CD4-positive, alpha-beta T cell treated with Interleukin-21 for 1 hour (primary cell): ENCODE measurements around the gene NHERF2.

Experiments
- DNase-seq: peaks from one replicate; pipeline ENCODE4 v3.0.0-alpha.2; 2020

The NHERF2 gene

DNA sequence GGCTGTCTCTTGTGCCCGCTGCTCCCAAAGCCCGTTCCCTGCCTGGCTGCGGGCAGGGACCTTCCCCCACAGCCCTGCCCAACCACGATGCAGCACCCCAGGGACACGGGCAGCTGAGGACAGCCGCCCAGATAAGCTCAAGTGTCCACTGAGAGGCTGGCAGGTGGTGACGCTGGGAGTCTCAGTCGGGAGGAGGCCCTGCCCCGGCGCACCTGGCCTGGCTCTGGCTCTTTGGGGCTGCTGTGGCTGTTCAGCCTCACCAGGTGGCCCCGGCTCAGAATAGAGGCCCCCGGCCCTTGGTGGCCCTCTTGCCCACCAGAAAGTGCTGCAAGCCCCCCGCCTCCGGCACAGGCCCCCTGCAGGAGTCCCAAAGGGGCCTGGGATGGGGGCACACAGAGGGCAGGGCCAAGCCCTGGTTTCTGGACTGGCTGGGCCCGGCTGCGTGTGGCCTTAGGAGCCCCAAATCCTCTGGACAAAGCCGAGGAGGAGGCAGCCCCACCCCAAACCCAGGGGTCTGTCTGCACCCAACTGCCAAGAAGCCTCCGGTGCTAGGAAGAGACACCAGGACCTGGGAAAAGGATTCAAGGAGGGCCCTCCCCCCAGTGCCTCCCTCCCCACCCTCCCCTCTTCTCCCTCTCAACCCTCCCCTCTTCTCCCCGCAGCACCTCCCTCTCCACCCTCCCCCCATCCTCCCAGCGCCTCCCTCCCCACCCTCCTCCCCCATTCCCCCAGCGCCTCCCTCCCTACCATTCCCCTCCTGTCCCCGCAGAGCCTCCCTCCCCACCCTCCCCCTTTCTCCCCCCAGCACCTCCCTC, 15.7 kb downstream of the NHERF2 start:
- no peak for DNase-seq

DNA sequence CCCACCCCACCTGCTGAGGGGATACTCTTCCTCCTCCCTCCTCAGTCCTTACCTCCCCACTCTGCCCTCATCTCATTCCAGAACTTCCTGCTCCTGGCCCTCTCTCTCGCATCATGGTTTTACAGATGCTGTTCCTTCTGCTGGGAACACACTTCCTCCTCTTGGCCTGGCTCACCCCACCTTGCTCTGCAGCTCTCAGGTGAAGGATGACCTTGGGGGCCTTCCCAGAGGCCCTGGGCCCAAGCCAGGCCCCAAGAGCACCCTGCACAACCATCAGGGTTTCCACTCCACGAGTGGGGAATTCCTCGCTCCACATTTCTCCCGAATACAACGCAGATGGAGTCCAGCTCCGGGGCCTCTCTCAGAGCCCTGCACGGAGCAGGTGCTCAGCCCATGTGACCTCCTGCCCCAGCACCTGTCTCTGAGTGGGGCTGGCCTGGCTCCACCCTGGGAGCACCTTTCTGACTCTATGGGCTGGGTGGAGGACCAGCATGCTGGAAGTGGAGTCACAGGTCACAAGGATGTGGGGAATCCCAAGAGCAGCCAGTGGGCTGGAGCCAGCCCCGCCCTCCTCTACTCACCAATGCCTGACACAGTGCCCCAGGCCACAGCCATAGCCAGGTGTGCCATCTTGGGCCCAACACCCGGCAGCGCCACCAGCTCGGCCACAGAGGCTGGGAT, 16.4 kb downstream of the NHERF2 start:
- no peak for DNase-seq

DNA sequence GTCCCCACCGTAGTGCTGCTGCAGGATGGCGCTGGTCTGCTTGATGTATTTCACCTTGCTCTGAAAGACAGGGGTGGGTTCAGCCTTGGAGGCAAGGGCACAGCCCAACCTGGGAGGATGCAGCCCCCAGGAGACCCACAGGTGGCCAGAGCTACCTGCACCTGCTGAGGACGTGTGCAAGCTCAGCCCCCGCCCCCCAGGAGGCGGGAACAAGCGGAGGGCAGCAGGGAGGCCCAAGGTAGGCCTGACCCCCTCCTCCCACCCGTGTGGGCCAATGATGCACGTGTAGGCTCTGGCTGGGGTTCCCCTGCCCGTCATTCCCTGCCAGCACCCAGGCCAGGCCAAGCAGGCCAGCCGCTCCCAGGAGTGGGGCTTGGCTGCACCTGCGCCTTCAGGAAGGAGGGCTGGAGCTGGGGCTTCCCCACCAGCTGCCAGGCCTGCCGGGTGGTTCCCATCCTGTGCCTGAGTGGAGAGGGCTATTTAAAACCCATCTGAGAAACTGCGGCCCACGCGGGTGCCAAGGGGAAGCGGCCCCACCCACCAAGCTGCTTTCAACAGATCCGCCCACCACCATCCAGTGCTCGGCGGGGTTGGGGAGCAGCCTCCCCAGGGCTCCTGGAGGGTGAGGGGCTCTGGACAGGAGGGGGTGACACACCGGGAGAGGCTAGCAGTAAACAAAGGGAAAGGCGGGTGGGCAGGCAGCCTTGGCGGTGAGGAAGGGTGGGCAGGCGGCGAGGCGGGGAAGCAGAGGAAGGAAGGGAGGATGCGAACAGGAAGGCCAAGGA, 17.2 kb downstream of the NHERF2 start:
- no peak for DNase-seq

DNA sequence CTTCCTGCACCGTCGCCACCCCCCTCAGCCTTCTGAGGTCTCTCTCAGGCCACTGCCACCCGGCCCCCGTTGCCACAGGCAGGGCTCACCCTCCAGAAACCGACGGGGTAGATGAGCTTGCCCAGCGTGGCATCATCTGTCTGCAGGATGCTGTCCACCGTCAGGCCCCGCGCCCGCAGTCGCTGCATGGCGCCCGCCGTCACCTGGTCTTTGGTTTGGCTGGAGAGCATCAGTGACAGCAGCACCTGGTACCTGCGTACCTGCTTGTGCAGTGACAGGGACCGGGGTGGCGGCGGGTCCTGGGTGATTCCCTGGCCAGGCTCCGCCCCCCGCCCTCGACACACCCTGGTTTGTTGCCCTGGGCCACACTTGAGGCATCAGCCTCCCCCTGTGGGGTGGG, 17.8 kb downstream of the NHERF2 start:
- DNase-seq, result no peak

DNA sequence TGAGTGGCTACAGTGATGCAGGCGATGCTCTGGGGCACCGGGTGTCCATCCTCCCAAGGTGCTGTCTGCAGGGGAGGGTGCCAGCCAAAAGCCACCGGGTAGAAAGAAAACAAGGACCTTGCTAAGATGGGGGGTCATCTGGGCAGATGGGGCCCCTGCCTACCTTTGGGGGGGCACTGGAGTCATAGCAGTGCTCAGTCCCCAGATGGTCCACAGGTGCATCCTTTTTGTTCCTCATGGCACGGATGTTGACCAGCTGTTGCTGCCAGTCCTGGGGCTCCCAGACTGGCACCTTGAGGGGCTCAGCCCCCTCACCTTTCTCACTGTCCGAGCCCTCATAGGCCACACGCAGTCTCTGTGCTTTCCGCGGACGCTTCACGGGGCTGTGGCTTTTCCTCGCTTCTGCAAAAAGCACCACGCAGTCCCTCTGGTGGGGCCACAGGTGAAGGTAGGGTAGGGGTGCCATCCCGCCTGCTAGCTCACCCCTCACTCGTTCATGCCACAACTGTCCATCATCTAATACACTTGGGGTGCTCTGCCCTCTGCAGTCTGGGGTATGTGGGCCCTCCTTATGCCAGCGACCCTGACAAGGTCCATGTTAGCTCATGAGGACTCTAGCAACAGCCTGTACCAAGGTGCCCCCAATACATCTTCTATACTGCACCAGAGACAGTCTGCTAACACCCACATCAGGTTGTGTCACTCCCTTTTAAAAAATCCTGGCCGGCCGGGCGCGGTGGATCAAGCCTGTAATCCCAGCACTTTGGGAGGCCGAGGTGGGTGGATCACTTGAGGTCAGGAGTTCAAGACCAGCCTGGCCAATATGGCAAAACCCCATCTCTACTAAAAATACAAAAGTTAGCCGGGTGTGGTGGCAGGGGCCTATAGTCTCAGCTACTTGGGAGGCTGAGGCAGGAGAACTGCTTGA, 19.5 kb downstream of the NHERF2 start:
- no peak for DNase-seq

DNA sequence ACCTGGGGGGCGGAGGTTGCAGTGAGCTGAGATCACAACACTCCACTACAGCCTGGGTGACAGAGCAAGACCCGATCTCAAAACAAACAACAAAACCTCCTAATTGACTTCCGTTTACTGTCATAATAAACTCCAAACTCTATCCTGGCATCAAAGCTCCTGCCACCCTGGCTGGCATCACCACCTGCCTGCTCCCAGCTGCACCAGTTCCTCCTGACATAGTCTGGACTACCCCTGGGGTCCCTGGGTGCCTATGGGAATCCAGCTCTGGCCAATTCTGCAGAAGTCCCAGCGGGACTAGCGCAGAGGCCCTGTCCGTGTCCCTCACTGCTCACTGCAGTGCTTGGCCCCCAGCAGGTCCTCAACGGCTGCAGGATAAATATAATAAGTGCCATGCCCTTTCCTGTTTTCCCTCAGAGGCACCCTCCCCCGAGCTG, 20.2 kb downstream of the NHERF2 start:
- DNase-seq, result no peak

DNA sequence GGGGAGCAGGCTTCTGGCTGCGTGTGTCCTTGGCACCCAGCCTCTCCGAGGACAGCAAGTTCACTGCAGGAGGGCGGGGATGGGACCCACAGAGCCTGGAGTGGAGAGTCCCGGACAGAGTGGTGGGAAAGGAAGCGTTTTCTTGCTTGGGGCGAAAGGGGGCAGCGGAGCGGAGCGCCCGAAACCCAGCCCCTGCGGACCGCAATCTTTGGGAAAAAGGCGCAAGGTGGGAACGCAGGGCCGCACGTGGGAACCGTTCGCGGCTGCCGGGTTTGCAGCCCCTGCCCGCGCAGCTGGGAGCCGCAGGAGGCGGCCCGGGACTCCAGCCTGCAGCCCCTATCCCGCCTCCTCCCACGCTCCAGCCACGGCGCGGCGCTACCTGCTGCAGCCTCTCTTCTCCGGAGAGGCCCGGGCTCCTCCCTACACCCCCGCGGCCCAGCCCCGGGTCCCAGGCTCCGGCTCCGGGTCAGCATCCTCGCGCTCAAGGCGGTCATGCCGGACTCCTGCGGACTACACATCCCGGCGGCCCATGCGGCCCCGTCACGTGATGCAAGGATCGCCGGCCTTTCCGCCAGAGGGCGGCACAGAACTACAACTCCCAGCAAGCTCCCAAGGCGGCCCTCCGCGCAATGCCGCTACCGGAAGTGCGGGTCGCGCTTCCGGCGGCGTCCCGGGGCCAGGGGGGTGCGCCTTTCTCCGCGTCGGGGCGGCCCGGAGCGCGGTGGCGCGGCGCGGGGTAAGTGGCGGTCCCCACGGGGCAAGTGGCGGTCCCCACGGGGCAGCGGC, 20.8 kb downstream of the NHERF2 start, which contains the start of the genes NTHL1 and TSC2:
Gene NTHL1, minus strand, starts transcription at position 505 of the 786 bp plus-strand sequence. Its CDS starts 11 bp downstream, at position 494.
Gene TSC2, plus strand, starts transcription at position 656 of the 786 bp plus-strand sequence. CDS start 631 bp downstream, outside the sequence.
- DNase-seq, result peak; percentile 93

DNA sequence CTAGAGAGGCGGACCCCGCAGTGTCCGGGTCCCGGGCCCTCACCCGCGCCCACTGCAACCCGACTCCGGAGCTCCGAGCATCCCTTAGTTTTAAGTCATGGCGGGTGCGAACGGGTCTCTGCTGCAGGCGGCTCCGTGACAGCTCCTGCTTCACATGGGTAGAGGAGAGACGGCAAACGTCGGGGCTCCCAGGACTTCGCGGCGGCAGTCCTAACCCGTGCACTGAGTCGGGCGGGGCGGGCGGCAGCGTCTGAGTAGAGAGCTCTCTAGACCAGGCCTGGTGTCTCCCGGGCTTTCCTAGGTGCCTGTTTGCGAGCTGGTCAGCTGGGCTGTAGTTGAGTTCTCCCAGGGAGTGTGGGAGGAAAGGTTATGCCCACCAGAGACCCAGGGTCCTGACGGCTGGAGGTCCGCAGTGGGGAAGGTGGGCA, 21.4 kb downstream of the NHERF2 start:
- DNase-seq, result no peak

DNA sequence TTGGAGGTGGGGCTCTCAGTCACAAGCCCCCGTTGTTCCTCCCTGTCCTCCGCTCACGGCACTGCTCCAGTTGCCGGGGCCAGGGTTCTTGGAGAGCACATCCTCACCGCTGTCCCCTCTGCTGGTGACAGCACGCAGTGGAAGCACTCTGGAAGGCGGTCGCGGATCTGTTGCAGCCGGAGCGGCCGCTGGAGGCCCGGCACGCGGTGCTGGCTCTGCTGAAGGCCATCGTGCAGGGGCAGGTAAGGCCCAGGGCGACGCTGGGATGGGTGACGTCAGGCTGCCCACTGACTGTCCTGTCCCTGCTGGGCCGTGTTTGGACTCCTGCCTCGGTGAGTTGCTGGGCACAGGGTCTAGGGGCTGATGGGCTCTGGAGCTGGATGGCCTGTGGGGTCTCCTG, 26.5 kb downstream of the NHERF2 start:
- DNase-seq, result no peak

DNA sequence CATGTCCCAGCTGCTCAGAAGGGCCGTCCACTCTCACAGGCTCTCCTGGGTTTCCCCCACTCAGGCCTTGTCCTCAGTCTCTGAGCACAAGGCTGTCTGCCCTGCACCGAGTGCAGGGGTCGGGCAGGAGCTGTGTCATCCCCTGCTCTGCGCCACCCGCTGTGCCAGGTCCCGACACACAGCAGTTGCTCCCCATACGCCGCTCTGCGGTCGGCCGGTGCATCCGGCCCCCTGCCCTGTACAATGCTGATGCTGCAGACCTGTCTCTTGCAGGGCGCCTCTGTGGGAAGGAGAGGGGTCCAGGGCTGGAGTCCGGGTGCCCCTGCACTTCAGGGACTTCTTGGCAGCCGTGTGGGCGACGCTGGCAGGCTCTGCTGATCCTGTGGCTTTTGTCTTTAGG, 27.2 kb downstream of the NHERF2 start:
- DNase-seq, result no peak

DNA sequence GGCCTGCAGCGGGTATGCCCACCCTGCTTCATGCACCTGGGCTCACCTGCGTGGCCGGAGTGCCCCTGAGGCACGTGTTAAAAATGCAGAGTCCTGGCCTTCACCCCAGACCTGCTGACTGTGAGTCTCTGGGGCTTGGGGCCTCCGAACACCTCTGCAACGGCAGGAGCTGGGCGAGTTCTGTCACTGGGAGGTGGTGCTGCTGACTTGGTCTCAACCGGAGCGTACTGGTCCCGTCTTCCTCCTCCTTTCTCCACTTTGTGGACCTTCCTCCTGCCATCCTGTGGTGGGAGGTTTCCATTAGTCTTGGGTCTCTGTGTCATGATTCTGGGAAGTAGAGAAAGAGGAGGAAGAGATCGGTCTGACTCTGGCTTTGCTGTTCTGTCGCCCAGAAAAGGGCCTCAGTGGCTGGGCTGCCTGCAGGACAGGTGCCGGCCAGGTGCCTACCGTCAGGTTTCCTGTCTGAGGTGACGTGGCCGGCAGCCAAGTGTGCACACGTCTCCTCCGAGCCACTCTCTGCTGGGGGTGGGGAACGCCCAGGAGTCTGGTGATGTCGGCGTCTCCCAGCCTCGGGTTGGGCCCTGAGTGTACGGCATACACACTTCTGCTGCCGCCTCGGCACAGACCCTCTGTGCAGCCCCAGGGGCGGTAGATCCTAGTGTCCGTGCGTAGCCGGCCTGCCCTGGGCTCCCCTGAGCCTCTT, 28.0 kb downstream of the NHERF2 start:
- no peak for DNase-seq

DNA sequence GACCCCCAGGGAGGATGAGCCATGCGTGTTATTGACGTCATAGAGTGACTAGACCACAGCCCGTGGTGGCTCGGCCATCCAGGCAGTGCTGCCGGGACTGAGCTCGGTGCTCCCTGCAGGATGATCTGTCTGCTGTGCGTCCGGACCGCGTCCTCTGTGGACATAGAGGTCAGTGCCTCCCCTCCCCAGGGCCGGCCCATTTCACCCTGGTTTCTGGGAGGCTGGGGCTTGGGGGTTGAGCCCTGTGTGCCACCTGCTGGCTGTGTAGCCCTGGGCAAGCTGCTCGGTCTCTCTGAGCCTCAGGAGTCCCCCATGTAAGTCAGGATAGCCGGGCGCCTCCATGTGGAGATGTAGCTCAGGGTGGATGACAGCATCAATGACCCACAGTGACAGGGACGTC, 29.4 kb downstream of the NHERF2 start:
- DNase-seq, result no peak

DNA sequence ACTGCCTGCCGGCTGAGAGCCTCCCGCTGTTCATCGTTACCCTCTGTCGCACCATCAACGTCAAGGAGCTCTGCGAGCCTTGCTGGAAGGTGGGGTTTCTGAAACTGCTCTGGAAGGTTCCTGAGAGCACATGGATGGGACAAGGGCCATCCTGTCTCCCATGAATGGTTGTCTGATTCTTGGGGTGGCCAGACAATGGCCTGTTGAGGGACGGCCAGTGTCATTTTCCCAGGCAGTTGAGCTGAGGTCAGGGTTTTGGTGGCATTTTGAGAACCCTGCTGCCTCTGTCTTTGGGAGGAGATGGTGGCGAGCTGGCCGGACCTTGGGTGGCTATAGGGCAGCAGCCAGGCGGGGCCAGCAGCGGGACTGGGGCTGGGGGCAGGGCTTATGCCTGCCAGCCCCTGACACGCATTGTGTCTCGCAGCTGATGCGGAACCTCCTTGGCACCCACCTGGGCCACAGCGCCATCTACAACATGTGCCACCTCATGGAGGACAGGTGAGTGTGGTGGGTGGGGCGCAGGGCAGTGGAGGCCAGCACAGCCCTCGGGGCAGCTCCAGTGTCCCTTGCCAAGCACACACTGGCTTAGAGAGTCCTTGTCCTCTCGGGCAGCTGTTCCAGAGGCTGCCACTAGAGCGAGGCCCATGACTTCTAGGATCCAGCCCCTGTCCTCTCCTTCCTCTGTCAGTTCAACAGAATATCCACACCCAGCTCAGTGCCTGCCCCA, 30.1 kb downstream of the NHERF2 start:
- no peak for DNase-seq

DNA sequence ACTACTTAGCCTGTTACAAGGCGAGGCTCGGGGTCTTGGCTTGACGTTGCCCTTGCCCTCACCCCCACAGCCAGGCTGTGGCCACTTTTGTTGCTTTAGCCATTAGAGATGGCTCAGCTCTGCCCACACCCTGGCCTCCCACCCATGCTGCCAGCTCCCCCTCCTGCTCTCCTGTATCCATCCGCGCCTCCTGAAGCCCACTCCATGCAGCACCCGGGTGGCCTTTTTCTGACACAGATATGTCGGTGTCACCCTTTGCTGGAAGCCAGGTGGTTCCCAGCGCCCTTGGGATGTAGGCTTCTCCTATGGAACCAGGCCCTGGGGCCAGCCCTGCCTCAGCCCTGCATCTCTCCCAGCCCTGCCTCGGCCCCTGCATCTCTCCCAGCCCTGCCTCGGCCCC, 30.7 kb downstream of the NHERF2 start:
- DNase-seq, result no peak

DNA sequence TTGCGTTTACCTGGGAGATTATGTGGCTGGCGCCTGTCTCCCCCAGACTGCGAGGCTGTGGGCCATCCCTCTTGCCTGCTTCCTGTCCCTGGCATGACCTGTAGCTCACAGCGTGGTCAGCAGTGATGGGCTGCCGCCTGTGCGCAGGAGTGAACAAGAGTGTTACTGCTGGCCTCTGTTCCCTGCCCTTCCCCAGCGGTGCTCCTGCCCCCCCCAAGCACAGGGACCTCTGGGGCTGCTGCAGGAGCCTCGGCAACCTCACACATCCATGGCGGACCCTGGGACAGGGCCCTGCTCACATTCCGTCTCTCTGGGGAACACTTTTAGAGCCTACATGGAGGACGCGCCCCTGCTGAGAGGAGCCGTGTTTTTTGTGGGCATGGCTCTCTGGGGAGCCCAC, 31.7 kb downstream of the NHERF2 start:
- DNase-seq, result no peak

DNA sequence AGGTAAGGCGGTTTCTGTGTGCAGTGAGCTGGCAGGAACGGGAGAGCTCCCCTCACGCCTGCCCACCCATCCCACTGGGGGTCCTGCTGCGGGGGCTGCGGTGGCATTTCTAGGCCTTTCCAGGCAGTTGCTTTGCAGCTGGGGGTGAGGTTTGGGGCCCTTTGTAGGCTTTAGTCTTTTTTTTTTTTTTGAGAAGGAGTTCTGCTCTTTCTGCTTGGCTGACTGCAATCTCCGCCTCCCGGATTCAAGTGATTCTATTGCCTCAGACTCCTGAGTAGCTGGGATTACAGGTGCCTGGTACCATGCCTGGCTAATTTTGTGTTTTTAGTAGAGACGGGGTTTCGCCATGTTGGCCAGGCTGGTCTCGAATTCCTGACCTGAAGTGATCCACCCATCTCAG, 32.2 kb downstream of the NHERF2 start:
- DNase-seq, result no peak

DNA sequence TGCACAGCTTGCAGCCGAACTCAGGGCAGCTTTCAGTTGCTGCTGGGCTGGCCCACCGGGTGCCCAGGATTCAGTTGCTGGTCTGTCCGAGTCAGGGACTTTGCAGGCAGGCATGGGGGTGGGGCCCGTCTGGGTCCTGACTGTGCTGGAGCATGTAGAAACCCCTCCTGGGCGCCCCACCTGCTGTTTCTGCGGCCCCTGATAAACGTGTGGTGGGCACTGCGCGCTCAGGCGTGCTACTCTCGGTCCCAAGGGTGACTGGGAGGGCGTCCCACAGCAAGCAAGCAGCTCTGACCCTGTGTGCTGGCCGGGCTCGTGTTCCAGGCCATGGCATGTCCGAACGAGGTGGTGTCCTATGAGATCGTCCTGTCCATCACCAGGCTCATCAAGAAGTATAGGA, 33.6 kb downstream of the NHERF2 start:
- no peak for DNase-seq

DNA sequence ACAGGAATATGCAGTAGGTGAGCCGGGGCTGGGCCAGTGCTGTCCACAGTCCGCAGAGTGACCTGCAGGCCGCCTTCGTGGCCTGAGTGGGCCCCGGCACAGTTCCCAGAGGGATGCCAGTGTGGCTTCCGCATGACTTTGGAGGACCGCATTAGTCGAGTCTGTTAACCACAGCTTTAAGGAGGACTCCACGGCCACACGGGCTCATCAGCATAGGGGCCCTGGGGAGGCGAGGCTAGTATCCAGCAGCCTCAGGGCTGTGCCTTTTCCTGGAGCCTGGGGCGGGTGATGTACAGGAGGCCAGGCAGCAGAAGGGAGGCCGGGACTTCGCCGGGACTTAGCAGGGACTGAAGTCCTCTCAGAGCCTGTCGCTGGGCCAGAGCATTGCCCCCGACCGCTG, 34.3 kb downstream of the NHERF2 start:
- no peak for DNase-seq

DNA sequence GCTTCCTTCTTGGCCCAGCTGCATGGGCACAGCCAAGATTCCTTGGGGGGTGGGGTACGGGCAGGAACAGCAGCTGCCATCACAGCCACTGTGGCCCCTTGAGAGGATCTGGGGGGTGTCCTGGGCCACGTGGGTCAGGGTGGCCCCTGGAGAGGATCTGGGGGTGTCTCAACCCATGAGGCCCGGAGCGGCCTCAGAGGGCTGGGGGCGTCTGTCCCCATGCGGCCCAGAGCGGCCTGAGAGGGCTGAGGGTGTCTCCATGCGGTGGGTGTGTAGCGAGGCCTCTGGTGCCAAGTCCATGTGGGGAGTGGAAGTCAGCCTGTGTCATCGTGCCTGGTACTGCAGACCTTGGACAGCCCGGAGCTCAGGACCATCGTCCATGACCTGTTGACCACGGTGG, 34.8 kb downstream of the NHERF2 start:
- no peak for DNase-seq

DNA sequence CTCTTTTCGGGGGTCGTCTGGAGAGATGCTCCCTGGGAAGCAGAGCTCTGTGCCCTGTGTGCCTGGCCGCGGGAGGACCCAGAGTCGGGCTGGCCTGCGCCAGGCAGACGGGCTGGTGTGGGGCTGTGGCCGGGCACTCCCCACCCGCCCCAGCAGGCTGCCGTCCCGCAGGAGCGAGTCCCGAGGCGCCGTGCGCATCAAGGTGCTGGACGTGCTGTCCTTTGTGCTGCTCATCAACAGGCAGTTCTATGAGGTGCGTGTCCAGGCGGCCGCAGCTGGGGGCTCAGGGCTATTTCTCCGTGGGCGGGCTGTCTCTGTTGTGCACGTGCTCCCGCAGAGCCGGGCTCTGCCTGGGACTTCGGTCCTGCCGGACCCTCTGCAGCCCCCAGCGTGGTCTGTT, 36.1 kb downstream of the NHERF2 start:
- DNase-seq, result no peak
